Measurements from ENCODE around the gene PLCH2.
"Not testable (repeated sequence)": the region's sequence is repeated elsewhere in the genome, so short reads cannot be mapped to it uniquely, and the experiment has no call there.

Gene PLCH2

DNA sequence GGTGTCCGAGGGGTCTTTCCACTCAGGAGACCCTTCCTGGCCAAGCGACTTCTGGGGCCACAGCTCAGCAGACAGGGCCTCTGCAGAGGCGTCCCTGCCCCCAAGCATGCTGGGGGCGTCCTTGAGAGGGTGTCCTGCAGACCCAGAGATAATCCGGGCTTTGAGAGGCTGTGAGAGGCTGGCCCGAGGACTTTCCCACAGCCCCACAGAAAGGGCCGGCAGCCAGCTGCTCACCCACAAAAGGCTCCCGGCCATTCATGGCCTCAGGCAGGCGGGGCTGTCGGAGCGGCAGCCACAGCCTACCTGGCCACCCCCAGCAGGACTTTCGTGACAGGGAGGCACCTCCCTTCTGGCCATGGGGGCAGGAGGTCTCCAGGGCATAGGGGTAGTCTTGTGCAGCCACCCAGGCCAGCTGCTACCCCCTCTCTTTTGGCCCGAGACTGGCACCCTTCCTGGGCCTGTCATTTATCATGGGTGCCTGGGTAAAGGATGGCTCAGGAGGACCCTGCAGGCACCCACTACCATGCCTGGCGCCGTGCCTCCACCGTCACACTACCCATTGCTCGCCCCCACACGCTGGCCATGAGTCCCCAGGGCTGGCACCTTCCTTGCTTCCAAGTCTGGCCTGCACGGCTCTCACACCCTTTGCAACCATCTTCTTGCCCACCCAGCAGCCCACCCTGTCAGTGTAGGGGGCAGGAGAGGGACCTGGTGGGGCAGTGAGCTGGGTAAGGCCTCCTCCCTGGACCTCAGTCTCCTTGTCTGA is 69.0 kb downstream of the PLCH2 start:
- peak overlapping the region; percentile 24 for H3K4me3 ChIP-seq
- no peaks in the 10 kb centered on the region for H3K9me3 ChIP-seq
- peak; percentile 36 to 70 for DNase-seq (ENCODE audit: low spot score in 2 of 2)
- H3K4me1 ChIP-seq, result peaks cover 45% of the 10 kb centered on the region
- no peaks in the 10 kb centered on the region for H3K36me3 ChIP-seq (replicated peaks)
- no peaks in the 10 kb centered on the region for H3K27me3 ChIP-seq (ENCODE audit: low read depth)
- in situ Hi-C loops (cut with MboI; ENCODE audit: low sequenced_read_pairs), result loop anchor here (5.0 kb wide), 1 partner anchor 133 kb away; the partner anchor contains the start of gene PEX10

DNA sequence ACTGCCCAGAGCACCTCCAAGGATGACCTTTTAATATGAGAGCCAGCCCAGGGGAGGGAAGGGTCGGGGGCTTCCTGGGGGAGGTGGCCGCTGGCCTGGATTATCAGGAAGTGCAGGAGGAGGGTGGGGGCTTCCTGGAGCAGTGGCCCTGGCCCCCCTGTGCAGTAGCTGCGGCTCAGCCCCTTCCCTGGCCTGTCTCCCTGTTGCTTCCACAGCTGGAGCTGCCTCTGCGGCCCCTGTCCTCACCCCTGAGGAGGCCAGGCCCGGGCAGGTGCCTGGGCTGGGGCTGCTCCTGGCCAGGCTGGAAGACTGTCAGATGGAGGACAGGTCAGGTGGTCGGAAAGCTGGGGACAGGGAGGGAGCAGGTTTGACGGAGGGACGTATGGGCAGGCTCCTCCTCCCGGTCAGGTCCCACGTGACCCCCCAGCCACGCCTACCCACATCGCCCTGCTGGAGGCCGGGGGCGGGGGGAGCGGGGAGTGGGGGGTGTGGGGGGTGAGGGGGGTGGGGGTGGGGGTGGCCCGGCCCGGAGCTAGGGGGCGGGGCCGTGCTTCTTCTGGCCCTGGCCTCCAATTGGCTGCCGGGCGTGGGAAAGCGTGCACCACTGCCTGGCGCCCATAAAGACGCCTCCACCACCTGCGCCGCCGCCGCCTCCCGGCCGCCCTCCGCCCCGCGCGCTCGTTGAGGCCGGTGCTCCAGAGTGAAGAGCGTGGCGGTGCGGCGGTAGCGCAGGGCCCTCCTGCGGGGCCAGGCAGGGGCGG is 69.8 kb downstream of the PLCH2 start:
- H3K9me3 ChIP-seq, result no peaks in the 10 kb centered on the region
- H3K27me3 ChIP-seq (ENCODE audit: low read depth), result no peaks in the 10 kb centered on the region
- peak overlapping the region; percentile 37 for H3K4me3 ChIP-seq
- peaks cover 45% of the 10 kb centered on the region for H3K4me1 ChIP-seq
- DNase-seq (ENCODE audit: low spot score in 2 of 2), result peak; percentile 88 to 96
- H3K36me3 ChIP-seq (replicated peaks), result no peaks in the 10 kb centered on the region
- in situ Hi-C loops (cut with MboI; ENCODE audit: low sequenced_read_pairs), result loop anchor here (5.0 kb wide), 1 partner anchor 134 kb away; the partner anchor contains the start of gene PEX10

DNA sequence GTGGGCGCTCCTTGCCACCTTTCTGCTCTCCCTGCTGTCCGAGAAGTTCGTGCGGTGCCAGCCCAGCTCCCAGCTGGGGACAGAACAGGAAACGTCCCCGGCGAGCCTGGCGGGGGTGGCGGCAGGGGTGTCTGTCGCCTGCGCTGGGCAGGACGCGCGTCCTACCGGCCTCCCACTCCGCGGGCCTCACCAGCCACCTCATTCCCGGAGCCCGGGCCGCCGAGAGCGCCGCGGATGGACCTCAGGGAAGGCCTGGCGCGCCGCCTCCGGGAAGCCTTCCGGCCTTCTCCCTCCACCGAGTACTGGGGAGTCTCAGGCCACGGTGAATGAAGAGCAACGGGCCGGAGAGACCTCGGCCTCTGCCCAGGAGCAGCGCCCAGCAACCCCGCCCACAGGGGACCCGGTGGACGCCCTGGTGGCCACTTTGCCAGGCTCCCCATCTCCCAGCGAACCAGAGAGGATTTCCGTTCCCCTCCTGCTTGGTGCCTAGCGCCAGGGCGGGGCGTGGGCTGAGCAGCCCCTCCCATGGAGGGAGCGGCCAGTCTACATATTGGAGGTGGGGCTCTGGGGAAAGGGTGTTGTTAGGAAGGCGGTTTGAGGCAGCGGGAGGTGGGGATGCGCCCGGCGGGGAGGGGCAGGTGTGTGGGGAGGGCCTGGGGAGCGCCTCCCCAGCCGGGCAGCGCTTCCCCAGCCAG is 70.6 kb downstream of the PLCH2 start:
- Histone ChIP-seq H3K4me3 (peak overlapping the region; percentile 37), H3K9me3 (no peaks in the 10 kb centered on the region), H3K4me1 (peaks cover 43% of the 10 kb centered on the region), H3K36me3 (replicated peaks) (no peaks in the 10 kb centered on the region), H3K27me3 (ENCODE audit: low read depth) (no peaks in the 10 kb centered on the region)
- in situ Hi-C loops (cut with MboI; ENCODE audit: low sequenced_read_pairs), result loop anchor here (5.0 kb wide), 1 partner anchor 134 kb away; the partner anchor contains the start of gene PEX10
- DNase-seq (ENCODE audit: low spot score in 2 of 2), result peak; percentile 83 to 92

DNA sequence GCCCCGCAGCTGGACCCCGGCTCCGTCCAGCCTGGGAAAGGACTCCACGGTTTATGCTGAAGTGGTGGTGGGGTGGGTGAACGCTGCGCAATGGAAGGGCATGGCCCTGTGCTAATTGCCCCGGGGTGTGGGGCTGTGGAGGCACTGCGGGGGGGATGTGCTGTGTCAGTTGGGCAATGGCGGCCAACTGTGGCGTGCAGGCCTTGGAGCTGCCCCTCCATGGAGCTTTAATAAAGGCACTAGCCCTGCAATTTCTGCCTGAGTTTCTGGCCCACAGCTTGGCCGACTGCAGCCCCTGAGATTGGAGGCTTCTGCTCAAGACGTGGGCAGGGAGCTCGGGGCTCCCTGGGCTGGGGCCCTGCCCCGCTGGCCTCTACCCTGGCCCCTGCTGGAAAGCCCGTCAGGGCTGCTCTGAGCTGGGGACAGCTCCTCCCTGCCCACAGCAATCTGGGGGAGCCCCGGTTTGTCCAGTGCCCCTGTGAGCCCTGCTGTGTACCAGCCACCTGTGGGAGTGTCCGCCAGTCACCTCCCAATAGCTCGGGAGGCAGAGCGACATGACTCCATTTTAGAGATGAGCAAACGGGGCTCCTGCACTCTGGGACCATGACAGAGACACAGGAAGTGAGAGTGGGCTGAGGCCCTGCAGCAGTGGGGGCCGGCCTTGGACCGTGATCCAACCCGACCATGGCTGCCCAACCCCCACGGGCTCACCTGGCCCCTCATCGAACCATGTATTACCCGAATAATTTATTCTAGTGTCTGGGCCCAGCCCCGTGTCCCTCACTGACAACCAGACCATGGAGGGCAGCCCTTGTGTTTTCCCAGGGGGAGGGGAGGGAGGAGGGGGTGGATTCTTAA is 71.3 kb downstream of the PLCH2 start:
- no peak for DNase-seq (ENCODE audit: low spot score in 2 of 2)
- Histone ChIP-seq H3K9me3 (no peaks in the 10 kb centered on the region), H3K27me3 (ENCODE audit: low read depth) (no peaks in the 10 kb centered on the region), H3K4me1 (peaks cover 43% of the 10 kb centered on the region), H3K4me3 (peak overlapping the region; percentile 37), H3K36me3 (replicated peaks) (no peaks in the 10 kb centered on the region)
- in situ Hi-C loops (cut with MboI; ENCODE audit: low sequenced_read_pairs), result loop anchor here (5.0 kb wide), 1 partner anchor 135 kb away; the partner anchor contains the start of gene PEX10

DNA sequence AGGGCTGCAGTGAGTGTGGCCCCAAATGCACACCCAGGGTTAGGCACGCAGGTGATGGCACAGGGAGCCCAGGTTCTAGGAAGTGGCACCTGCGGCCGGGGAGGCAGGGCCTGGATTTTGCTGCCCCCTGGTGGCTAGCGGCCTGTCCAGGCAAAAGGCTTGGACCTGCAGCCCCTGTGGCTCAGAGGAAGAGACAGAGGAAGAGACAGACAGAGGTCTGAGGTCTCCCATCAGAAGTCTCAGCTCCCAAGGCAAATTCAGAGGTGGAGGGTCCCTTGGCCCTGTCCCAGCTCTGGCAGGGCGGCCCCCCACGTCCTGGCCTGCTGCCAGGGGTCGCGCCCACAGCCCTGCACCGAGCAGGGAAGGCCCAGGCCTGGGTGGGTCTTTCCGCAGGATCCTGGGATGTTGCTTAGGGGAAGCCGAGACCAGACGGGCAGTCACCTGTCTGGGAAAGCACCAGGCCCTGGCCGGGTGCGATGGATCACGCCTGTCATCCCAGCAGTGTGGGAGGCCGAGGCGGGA is 72.0 kb downstream of the PLCH2 start:
- Histone ChIP-seq H3K9me3 (no peaks in the 10 kb centered on the region), H3K27me3 (ENCODE audit: low read depth) (no peaks in the 10 kb centered on the region), H3K36me3 (replicated peaks) (no peaks in the 10 kb centered on the region), H3K4me1 (peaks cover 43% of the 10 kb centered on the region), H3K4me3 (no peak overlapping the region)
- in situ Hi-C loops (cut with MboI; ENCODE audit: low sequenced_read_pairs), result loop anchor here (5.0 kb wide), 1 partner anchor 136 kb away; the partner anchor contains the start of gene PEX10
- peak; percentile 58 to 89 for DNase-seq (ENCODE audit: low spot score in 2 of 2)

DNA sequence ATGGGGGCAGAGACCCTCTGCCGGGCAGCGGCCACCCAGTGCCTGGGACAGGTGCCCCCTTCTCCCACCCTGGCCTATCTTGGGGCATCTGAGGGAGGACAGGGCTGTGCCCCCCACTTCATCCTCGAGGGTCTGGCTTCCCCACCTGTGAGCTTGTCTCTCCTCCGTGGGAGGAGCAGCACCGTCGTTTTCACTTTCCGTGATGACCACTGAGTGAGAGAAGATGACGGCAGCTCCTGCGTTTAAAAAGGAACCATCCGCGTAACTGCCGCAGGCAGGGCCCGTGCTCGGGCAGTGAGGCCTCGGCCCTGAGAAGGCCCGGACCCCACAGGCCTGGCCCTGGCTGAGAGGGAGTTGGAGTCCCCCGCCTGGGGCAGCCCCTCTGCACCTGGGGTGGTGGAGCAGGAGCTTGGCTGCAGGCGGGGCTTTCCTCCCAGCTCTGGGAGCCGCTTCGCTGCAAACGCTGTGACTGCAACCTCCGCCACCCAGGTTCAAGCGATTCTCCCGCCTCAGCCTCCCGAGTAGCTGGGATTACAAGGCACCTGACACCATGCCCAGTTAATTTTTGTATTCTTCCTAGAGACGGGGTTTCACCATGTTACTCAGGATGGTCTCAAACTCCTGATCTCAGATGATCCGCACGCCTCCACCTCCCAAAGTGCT is 73.4 kb downstream of the PLCH2 start:
- H3K9me3 ChIP-seq; H3K27me3 ChIP-seq (ENCODE audit: low read depth); DNase-seq (ENCODE audit: low spot score in 2 of 2); H3K36me3 ChIP-seq (replicated peaks); H3K4me3 ChIP-seq: not testable (repeated sequence)
- peaks cover 32% of the 10 kb centered on the region for H3K4me1 ChIP-seq
- in situ Hi-C loops (cut with MboI; ENCODE audit: low sequenced_read_pairs), result loop anchor here (5.0 kb wide), 1 partner anchor 137 kb away; the partner anchor contains the start of gene PEX10

DNA sequence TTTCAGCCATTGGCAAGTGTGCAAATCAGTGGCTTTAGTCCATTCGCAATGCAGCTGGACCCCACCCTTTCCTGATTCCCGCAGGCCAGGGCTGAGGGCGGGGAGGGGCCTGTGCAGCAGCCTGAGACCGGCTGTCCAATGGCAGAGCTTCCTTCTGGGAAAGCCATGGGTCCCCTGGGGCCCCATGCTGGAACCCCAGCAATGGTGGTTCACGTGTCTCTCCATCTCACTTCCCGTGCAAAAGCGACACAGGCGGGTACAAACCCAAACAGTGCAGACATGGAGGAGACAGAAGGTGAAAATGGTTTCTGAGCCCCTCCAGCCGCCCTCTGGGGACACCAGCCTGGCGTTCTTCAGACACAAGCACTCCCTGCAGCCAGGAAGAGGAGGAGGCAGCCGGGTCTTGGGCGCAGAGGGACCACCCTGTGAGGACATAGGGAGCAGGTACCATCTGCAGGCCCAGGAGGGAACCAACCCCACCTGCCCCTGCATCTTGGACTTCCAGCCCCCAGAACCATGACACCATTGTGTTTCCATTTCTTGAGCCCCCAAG is 74.3 kb downstream of the PLCH2 start:
- DNase-seq (ENCODE audit: low spot score in 2 of 2); H3K4me3 ChIP-seq; H3K9me3 ChIP-seq; H3K36me3 ChIP-seq (replicated peaks); in situ Hi-C loops (cut with MboI; ENCODE audit: low sequenced_read_pairs); H3K27me3 ChIP-seq (ENCODE audit: low read depth): not testable (repeated sequence)
- H3K4me1 ChIP-seq, result peaks cover 24% of the 10 kb centered on the region

DNA sequence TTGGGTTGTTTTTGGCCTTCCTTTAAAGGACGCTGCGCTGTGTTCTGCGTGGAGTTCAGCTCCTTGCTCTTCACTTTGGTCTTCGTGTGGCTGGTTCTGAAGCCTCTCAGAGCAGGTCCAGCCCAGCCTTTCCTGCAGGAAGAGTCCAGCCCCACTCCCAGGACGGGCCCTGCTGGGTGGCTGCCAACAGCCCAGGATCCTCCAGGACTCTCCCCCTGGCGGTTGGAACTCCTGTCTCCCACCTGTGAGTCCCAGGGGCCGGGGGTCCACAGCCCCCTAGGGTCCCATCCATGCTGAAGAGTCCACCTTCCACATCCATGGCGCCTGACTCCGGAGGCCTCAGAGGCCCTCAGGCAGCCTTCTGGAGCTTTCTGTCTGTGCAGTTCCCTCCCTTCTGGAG is 75.5 kb downstream of the PLCH2 start:
- in situ Hi-C loops (cut with MboI; ENCODE audit: low sequenced_read_pairs); H3K9me3 ChIP-seq; DNase-seq (ENCODE audit: low spot score in 2 of 2); H3K4me3 ChIP-seq; H3K36me3 ChIP-seq (replicated peaks); H3K27me3 ChIP-seq (ENCODE audit: low read depth): not testable (repeated sequence)
- peaks cover 15% of the 10 kb centered on the region for H3K4me1 ChIP-seq

DNA sequence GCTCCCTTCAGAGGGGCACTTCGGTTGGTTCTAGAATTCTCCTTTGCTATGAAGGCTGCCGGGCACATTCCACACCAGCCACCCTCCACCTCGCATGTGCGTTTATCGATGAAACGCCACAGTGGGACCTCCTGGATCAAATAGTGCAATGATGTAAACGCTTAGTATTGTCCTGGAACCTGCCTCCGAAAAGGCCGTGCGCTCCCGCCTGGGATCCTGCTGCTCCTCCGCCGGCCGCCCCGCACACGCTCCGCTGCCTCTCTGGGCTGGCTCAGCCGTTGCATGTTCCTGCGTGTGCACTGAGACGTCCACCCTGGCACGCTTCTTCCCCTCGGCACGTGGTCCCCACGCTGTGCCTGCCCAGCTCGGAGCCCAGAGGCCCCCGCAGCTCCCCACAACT is 76.1 kb downstream of the PLCH2 start:
- H3K4me3 ChIP-seq, result no peak overlapping the region
- H3K27me3 ChIP-seq (ENCODE audit: low read depth), result no peaks in the 10 kb centered on the region
- H3K36me3 ChIP-seq (replicated peaks), result no peaks in the 10 kb centered on the region
- peaks cover 12% of the 10 kb centered on the region for H3K4me1 ChIP-seq
- in situ Hi-C loops (cut with MboI; ENCODE audit: low sequenced_read_pairs), result no loop called here
- H3K9me3 ChIP-seq, result no peaks in the 10 kb centered on the region
- DNase-seq (ENCODE audit: low spot score in 2 of 2), result no peak

DNA sequence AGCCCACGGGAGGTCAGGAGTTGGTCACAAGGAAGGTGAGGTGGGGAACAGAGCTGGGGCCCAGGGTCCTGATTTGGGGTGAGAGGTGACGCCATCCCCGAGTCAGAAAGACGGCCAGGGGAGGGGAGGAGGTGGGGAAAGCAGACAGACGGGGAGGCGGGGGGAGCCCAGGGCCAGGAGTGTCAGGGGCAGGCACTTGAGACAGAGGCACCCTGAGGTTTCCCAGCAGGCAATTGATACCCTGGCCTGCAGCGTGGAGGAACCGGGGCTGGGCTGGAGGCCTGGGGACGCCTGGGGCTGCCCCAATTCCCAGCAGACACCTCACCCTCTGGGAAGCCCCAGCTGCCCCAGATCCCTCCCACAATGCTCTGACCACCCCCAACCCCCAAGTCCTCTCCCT is 77.0 kb downstream of the PLCH2 start:
- H3K4me3 ChIP-seq; H3K36me3 ChIP-seq (replicated peaks); H3K9me3 ChIP-seq; H3K27me3 ChIP-seq (ENCODE audit: low read depth); H3K4me1 ChIP-seq; in situ Hi-C loops (cut with MboI; ENCODE audit: low sequenced_read_pairs); DNase-seq (ENCODE audit: low spot score in 2 of 2): not testable (repeated sequence)

DNA sequence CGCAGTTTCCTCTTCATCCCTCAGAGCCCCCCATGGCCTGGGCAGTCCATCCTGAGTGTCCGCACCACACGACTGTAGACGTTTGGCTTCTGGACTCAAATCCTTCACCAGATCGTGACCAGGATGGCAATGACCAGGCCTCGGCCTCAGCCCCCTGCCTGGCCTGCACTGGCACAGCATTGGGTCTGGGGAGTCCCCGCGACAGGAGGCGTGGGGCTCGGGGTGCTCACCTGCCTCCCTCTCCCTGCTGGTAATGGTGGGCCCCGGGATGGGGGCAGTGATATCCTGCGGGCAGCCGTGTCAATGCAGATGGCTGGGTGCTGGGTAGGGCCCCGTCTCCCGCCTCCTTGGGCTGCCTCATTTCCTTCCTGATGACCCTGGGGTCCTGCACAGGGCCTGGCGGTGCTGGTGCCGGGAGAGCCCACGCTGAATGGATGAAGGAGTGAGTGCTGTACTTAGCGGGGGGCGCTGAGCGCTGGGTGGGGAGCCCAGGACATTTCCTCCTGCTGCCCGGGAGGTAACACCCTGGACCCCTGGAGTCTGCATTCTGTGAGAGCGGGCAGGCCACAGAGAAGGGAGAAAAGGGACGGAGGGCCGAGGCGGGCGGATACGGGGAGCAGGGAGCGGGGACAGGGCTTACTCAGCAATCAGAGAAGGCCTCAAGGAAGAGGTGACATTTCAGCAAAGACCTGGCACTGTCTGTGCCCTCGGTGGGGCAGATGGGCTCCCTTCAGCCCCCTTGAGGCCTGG is 78.0 kb downstream of the PLCH2 start:
- no peak overlapping the region for H3K4me3 ChIP-seq
- no peaks in the 10 kb centered on the region for H3K4me1 ChIP-seq
- no peaks in the 10 kb centered on the region for H3K9me3 ChIP-seq
- no peaks in the 10 kb centered on the region for H3K36me3 ChIP-seq (replicated peaks)
- H3K27me3 ChIP-seq (ENCODE audit: low read depth), result no peaks in the 10 kb centered on the region
- no peak for DNase-seq (ENCODE audit: low spot score in 2 of 2)
- in situ Hi-C loops (cut with MboI; ENCODE audit: low sequenced_read_pairs), result no loop called here

Data from HAP-1 (cell line).